Vagina (tissue), 2 donors: ENCODE data around the gene WWOX. TPM values are rescaled to one million over a fixed set of nuclear protein-coding genes. Genes with fewer than 3 reads are reported as not detected.

Experiments
- DNase-seq, 2 donors: peaks; one replicate each; pipeline ENCODE4 v3.0.0-alpha.2; 2017; ENCODE audit errors: extremely low spot score in 2 of 2
- H3K27ac ChIP-seq: fragments of 200-600 bp; sonication (generic); one replicate; pipeline ENCODE4 v1.5.1; 2019
- H3K27me3 ChIP-seq: fragments of 200-600 bp; sonication (generic); one replicate; pipeline ENCODE4 v1.5.1; 2019
- H3K36me3 ChIP-seq, 2 donors: fragments of 200-600 bp; sonication (generic); one replicate each; pipeline ENCODE4 v1.5.1; 2017 to 2019
- H3K4me1 ChIP-seq: fragments of 200-600 bp; sonication (generic); one replicate; pipeline ENCODE4 v1.5.1; 2019
- H3K4me3 ChIP-seq, 2 donors: fragments of 200-600 bp; sonication (generic); 1 replicate in 1 of 2; 2 replicates in 1 of 2; pipeline ENCODE4 v1.5.1; 2016 to 2019
- H3K9me3 ChIP-seq: fragments of 200-600 bp; sonication (generic); one replicate; pipeline ENCODE4 v1.5.1; 2019
- CTCF ChIP-seq, 3 experiments: fragments of 450-650 bp in 2 of 3; fragments of 200-600 bp in 1 of 3; sonication (generic) in 1 of 3; IDR thresholded peaks; one replicate each; pipeline ENCODE4 v1.5.1; 2017 to 2019; ENCODE audit warnings: antibody characterized with exemption in 3 of 3, mild to moderate bottlenecking in 2 of 3, moderate library complexity in 2 of 3
- POLR2A ChIP-seq, 2 donors: fragments of 450-650 bp; IDR thresholded peaks; one replicate each; pipeline ENCODE4 v1.6.1; 2017; ENCODE audit warnings: antibody characterized with exemption in 2 of 2, mild to moderate bottlenecking in 2 of 2, moderate library complexity in 2 of 2
- POLR2AphosphoS5 ChIP-seq, 2 donors: sonication (generic); formaldehyde crosslinking; IDR thresholded peaks; one replicate each; pipeline ENCODE4 v1.9.0; 2017; ENCODE audit warnings: antibody characterized with exemption in 2 of 2, mild to moderate bottlenecking in 2 of 2, low read depth in 1 of 2; ENCODE audit not compliant: insufficient read depth in 1 of 2
- intact Hi-C: fragments of 100-400 bp; cut with DNase I; formaldehyde crosslinking; loops from one replicate; pipeline ENCODE4 v1.15.1; 2023
- total RNA-seq: library from RNA; depleted of rRNA; stranded (reverse); fragments of >200 nt; gene quantifications from one replicate; pipeline ENCODE4 v1.2.3, GENCODE V29; 2016

The WWOX gene
- total RNA-seq, 1 donor from 2014 or later = 33.1 TPM

- H3K27ac ChIP-seq = no peak overlapping the region
- H3K9me3 ChIP-seq = no peaks in the 10 kb centered on the region
- TF ChIP-seq POLR2A (IDR thresholded peaks at IDR 0.05) (no peak), POLR2AphosphoS5 (IDR thresholded peaks at IDR 0.05; ENCODE audit: insufficient read depth in 1 of 2, low read depth in 1 of 2) (no peak), CTCF (IDR thresholded peaks at IDR 0.05) (no peak)
- H3K4me1 ChIP-seq = no peaks in the 10 kb centered on the region
- intact Hi-C loops = no loop called here
- DNase-seq = peak; percentile 31 to 37
- no peak overlapping the region for H3K4me3 ChIP-seq
- no peaks in the 10 kb centered on the region for H3K36me3 ChIP-seq
- H3K27me3 ChIP-seq = no peaks in the 10 kb centered on the region
Observed at GRCh38 chr16:78443542-78444364, 344.3 kb downstream of the WWOX start.

GRCh38 chr16:78445818-78446217, 346.4 kb downstream of the WWOX start:
- H3K36me3 ChIP-seq = no peaks in the 10 kb centered on the region
- no peaks in the 10 kb centered on the region for H3K9me3 ChIP-seq
- no peak overlapping the region for H3K27ac ChIP-seq
- no peak overlapping the region for H3K4me3 ChIP-seq
- no peak for TF ChIP-seq POLR2A (IDR thresholded peaks at IDR 0.05)
- no peak for TF ChIP-seq POLR2AphosphoS5 (IDR thresholded peaks at IDR 0.05; ENCODE audit: insufficient read depth in 1 of 2, low read depth in 1 of 2)
- TF ChIP-seq CTCF (IDR thresholded peaks at IDR 0.05) = no peak
- no peaks in the 10 kb centered on the region for H3K4me1 ChIP-seq
- no peak for DNase-seq
- no peaks in the 10 kb centered on the region for H3K27me3 ChIP-seq
- intact Hi-C loops = no loop called here

- intact Hi-C loops = no loop called here
- Histone ChIP-seq H3K27ac (no peak overlapping the region), H3K4me1 (no peaks in the 10 kb centered on the region), H3K27me3 (no peaks in the 10 kb centered on the region), H3K4me3 (no peak overlapping the region), H3K36me3 (no peaks in the 10 kb centered on the region), H3K9me3 (no peaks in the 10 kb centered on the region)
- no peak for DNase-seq
- no peak for TF ChIP-seq POLR2AphosphoS5 (IDR thresholded peaks at IDR 0.05; ENCODE audit: insufficient read depth in 1 of 2, low read depth in 1 of 2)
- no peak for TF ChIP-seq CTCF (IDR thresholded peaks at IDR 0.05)
- TF ChIP-seq POLR2A (IDR thresholded peaks at IDR 0.05) = no peak
Observed at GRCh38 chr16:78446486-78446885, 347.0 kb downstream of the WWOX start.

GRCh38 chr16:78446992-78447563, 347.6 kb downstream of the WWOX start:
- TF ChIP-seq POLR2AphosphoS5 (IDR thresholded peaks at IDR 0.05; ENCODE audit: insufficient read depth in 1 of 2, low read depth in 1 of 2) (no peak), CTCF (IDR thresholded peaks at IDR 0.05) (no peak), POLR2A (IDR thresholded peaks at IDR 0.05) (no peak)

More at GRCh38 chr16:78446992-78447563, 347.6 kb downstream of the WWOX start:
- intact Hi-C loops = no loop called here
- Histone ChIP-seq H3K27ac (no peak overlapping the region), H3K36me3 (no peaks in the 10 kb centered on the region), H3K9me3 (no peaks in the 10 kb centered on the region), H3K4me1 (peaks cover 5% of the 10 kb centered on the region), H3K4me3 (no peak overlapping the region), H3K27me3 (no peaks in the 10 kb centered on the region)
- no peak for DNase-seq
